GM19240 (cell line): ENCODE measurements around the gene CDT1.
A peak's percentile ranks its signal among the peaks of the same experiment; 100 is the strongest.

ENCODE experiments used
- DNase-seq: peaks from one replicate; pipeline ENCODE4 v3.0.0; 2011; ENCODE audit warnings: low spot score; ENCODE audit not compliant: insufficient read length

Gene CDT1

DNA sequence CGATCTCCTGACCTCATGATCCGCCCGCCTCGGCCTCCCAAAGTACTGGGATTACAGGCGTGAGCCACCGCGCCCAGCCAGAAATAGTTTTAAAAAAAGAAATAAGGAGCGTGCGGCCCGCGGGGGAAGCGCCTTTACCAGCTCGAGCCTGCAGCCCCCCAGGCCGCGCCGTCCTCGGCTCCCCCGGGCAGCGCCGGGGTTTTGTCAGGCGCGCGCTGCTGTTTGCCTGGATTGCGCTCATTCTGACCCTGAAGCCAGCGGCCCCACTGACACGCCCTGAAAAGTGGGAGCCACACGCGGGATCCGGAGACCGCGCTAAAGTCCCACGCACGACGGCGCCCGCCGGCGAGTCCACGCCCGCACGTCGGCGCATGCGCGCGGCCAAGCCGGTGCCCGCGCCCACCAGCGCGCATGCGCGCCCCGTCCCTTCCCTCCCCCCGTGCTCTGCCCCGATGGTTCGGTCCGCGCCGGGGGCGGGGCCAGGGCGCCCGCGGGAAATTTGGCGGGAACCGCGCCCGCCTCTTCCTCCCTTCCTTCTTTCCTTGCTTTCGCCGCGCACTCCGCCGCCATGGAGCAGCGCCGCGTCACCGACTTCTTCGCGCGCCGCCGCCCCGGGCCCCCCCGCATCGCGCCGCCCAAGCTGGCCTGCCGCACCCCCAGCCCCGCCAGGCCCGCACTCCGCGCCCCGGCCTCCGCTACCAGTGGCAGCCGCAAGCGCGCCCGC lies at the start of gene CDT1:
TSS of gene CDT1 (plus strand) at position 526 of the 724 bp plus-strand sequence. CDS start at position 569, 43 bp downstream.
- peak; percentile 92 for DNase-seq

DNA sequence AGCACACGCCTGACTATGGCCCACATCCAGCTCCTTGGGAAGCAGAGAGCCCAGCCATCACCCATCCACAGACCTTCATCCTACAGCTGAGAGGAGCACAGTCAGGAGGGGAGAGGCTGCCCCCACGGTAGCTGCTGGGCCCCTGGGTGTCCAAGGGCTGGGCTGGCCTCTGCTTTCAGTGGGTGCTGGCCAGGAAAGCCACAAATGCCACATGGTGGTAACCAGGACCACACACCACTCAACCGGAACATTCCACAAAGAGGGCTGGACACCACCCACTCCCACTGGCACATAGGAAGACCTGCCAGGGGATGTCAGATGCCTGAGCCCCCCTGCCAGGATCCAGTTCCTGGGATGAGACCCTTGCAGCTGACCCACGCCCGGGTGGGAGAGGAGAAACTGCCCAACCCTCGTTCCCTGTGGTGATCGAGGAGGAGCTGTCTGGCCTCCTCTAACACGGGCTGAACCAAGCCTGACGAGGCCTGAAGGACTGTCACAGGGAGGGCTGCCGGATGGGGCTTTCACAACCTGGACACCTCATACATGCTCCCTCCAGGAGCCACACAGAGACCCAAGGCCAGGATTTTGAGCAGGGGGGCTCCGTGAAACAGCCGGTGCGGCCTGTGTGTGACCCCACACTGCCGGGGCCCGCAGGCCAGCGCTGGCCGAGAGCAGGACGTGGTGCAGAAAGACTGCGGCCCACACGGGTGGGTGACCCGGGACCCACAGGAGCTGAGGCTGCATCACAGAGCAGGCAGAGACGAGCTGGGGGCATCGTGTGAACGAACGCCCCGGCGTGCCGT lies 49.3 kb upstream of the CDT1 start:
- DNase-seq = no peak

DNA sequence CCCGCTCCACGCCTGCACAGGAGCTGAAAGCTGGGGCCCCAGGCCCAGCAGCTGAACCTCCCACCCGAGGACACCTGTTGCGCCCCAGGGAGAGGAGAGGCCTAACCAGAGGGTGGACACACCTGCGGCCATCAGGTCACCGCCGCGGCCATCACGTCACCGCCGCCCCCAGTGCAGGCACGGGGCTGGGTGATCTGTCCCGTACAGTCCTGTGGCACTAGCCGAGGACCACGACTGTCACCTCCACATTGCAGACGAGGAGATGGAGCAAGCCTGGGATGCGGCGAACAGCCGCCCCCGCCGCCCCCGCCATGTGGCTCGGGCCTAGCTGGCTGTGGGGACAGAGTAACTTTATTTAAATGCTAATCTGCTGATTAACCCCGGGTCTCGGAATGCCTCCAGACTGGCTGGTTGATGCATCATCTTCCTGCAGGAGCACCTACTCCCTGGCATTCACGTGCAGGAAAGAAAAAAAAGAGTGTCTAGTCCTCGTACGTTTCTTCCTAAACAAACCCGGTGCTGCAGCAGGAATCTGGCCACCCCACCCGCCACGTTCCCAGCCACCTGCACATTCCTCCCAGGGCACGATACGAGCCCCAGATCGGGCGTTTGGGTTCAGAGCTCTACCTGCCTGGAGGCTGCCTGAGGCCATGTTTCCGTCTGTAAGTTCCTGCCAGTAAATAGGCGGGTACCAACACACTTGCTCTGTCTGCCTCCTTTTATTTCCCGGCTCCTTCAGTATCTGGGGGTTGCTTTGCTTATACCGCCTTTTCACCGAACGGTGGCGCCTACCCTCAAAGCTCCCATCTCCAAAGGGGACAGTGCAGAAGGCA lies 48.5 kb upstream of the CDT1 start:
- DNase-seq = no peak

DNA sequence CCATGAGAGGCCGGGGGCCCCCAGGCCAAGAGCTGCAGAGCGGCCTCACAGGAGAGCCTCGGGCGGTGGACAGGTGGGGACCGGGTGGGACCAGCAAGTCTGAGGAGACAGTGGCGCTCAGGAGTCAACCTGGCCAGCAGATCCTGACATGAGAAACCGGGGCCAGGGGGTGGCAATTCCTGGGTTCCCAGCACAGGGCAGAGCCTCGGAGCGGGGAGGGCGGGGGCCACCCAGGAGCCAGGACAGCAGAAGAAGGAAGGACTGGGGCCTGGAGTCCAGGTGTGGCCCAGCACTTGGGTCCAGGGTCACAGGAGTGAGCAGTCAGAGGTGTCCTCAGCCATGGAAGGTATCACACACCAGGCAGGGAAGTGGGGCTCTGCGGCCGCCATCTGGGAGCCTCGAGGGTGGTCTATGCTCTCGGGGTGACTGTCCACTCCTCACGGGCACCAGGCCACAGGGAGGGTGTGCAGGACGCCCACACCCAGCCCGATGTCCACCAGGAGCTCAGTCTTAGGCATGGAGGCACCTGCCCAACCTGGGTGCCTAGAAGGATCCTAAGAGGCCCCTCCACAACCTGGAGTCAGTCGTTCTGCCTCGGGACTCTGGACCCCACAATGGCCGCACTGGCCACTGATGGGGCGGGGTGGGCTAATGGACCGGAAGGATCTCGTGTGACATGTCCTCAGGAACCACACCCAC lies 47.7 kb upstream of the CDT1 start:
- DNase-seq = no peak

GRCh38 chr16:88758227-88758943 lies 45.2 kb upstream of the CDT1 start:
- no peak for DNase-seq

DNA sequence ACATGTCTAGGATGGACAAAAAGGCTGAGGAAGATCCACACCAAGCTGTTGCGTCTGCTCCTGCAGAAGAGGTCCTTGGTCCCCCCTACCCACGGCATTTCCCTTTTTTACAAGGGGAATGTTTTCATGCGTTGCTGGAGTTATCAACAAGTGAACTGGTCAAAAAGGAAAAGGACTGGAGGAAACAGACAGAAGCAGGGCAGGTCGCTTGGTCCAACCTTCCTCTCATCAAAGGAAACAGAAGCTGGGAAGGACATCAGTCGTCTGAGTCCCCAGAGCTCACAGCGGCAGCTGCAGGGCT lies 44.7 kb upstream of the CDT1 start:
- DNase-seq = no peak

GRCh38 chr16:88759245-88759975 lies 44.2 kb upstream of the CDT1 start:
- DNase-seq = no peak

DNA sequence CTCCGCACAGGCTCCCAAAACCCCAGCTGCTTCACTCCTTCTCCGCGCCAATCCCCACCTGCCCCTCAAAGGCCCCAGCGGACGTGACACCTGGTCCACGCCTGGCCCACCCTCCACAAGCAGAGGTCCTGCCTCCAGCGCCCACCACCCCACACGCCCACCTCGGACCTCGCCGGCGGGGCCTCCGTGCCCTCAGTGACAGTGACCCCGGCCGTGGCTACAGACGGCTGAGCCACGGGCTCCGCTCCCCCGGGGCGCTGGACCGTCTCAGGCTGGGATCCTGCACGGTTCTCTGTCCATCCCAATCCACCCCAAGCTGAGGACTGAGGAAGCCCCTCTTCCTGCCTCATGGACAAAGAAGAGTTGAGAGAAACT lies 43.6 kb upstream of the CDT1 start:
- no peak for DNase-seq

DNA sequence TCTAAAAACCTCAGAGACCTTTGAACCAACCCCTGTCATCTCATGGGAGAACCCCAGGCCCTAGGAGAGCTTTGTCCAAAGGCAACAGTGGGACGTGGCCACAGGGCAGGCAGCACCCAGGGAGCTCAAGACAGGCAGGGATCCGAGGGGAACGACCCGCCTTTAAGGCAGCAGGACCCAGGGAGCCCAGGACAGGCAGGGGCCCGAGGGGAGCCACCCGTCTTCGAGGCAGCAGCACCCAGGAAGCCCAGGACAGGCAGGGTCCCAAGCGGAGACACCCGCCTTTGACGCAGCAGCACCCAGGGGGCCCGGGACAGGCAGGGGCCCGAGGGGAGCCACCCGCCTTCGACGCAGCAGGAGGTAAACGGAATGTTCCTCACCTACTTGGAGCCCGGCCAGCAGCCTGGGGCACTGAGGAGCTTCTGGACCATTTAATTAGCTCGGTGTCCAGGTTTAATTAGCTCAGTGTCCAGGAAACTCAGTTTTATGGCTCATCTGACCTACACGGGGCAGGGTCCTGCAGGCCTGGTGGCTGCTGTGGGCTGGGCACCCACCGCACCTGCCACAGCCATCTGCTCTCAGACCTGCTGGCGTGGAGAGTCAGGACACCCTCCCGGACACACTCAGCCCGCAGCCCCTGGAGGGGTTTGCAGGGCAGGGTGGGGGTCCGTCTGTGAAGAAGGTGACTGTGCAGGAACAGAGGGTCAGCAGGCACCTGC lies 43.0 kb upstream of the CDT1 start:
- no peak for DNase-seq

DNA sequence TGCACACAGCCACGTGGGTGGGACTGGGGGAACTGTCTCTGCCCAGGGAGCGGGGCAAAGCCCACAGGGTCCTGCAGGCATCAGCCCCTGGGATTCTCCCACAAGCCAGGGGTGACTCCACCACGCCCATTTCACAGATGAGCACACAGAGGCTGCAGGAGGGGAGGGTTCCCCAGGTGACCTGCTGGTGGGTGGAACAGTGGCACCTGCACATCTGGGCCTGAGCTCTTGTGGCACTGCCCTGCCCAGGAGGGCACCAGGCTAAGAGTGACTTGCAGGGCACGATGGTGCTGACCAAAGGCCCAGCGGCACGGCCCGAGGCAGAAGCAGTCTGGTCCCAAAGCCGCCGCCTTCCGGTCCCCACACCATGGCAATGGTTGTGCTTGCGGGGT lies 42.5 kb upstream of the CDT1 start:
- DNase-seq = no peak

GRCh38 chr16:88761830-88762229 lies 41.8 kb upstream of the CDT1 start:
- DNase-seq = no peak

DNA sequence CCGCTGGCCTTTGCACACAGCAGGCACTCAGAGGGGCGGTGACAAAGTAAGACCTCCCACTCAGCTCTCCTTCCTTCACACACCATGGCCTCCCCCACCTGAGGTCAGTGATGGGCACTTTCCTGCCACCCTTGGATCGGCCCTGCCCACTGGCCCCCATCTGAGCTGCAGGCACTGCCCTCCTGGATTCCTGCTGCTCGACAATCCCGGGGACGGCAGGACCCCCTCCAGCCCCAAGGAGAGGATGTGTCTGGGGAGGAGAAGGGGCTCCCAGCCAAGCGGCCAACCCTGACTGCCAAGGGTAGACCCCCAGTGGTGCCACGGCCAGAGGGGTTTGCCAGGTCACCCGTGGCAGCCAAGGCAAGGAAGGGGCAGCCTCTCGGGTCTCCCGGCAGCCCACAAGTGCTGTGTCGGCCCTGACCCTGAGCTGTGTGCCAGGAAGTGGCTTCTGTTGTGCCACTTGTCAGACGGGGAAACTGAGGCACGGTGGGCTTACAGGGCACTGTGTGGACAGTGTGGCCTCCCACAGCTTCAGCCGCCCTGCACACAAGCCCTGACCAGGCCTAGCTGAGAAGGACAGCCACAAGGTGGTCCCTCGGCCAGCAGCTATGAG lies 41.2 kb upstream of the CDT1 start:
- no peak for DNase-seq

GRCh38 chr16:88762941-88763340 lies 40.6 kb upstream of the CDT1 start:
- DNase-seq = no peak

- DNase-seq = no peak
Observed at GRCh38 chr16:88763502-88764053, 40.0 kb upstream of the CDT1 start.

DNA sequence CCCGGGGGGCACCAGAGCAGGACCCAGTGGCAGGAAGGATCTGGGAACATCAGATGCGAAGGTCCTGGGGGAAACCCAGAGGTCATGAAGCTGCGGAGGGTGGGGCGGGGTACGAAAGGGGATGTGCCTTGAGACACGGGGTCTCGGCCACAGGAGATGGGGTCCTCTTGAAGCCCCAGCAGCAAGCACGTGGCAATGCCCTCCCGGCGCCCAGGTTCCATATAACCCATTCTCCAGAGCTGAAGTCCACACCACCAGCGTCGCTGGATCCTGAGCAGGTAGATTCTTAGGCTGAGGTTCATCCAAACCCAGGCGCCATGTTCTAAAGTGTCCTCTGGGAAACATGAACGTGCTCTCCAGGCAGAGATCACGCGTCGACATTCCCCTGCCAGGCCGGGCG lies 39.5 kb upstream of the CDT1 start:
- no peak for DNase-seq

DNA sequence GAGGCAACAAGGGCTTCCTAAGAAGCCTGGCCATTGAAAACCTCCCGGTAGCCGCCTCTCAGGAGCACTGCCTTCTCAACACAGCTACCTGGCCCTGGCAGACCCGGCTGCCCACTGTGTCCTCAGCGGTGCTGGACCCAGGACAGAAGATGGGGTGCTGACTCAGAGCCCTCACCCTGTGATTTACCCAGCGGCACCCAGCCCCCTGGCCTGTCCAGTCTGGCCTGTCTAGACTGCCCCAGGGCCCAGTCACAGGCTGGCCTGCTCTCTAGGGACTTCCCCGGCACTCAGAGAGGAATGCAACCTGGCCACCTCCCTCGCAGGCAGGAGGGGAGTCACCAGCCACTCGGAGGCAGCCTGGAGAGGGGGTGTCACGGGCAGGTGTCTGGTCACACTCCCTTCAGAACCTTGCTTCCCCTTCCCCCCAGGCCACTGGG lies 38.7 kb upstream of the CDT1 start:
- no peak for DNase-seq

DNA sequence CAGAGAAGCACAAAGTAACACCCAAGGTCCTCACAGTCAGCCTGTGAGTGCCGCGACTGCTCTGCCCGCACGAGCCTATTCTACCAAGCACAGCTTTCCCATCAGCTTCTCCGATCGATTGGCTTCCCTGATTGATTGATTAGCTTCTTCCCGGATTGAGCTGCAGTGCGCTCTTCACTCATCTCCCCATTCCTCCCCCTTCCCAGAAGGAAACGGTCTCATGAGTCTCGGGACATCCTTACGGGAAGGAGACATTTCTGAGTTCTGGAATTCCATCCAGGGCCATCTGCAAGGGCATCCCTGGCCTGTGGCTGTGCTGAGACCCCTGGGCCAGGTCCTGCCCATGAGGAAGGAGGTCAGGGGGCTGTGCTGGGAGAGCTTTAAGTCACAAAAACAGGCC lies 36.6 kb upstream of the CDT1 start:
- no peak for DNase-seq

DNA sequence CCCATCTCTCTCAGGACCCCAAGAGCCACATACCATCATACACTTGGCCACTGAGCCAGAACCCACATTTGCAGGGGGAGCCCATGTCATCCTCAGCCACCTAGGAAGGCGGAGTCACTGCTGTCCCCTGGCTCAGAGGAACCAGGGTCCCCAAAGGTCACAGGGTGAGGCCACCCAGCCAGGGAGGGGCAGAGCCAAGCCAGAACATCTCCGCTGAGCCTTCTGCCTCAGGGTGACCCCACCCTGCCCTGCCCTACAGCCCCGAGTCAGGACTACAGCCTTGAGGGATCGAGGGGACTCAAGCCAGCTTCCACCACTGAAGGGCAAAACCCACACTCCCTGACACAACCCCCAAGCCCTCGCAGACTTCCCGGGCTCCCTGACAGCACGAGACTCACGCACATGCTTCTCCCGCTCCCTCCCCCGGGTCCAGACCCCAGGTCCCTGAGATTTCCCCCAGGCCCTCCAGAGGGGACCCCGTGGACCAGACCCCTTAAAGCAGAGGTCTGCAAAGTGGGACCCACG lies 36.0 kb upstream of the CDT1 start:
- no peak for DNase-seq
